DMS 273 treated with DMSO at 0.1 percent for 48 hours (cell line): ENCODE results near the gene CSF1R.

Experiments used
- DNase-seq: peaks from one replicate; lab custom pipeline; 2025; lab: John Stamatoyannopoulos, UW

CSF1R gene

GRCh38 chr5:150085950-150086715, at the start of gene CSF1R:
TSS of gene CSF1R (minus strand) at chr5:150086554. CDS start at chr5:150086427, 127 bp downstream.
- no peak for DNase-seq

GRCh38 chr5:150135557-150136304, 49.4 kb upstream of the CSF1R start:
- DNase-seq, result no peak

GRCh38 chr5:150134198-150134588, 47.8 kb upstream of the CSF1R start:
- no peak for DNase-seq

- no peak for DNase-seq
Observed at GRCh38 chr5:150133581-150134197, 47.3 kb upstream of the CSF1R start.

- no peak for DNase-seq
Observed at GRCh38 chr5:150132740-150133139, 46.4 kb upstream of the CSF1R start.

GRCh38 chr5:150131978-150132694, 45.8 kb upstream of the CSF1R start:
- DNase-seq, result no peak

GRCh38 chr5:150131461-150131860, 45.1 kb upstream of the CSF1R start:
- DNase-seq, result no peak

GRCh38 chr5:150130493-150130922, 44.2 kb upstream of the CSF1R start:
- no peak for DNase-seq

GRCh38 chr5:150129813-150130492, 43.6 kb upstream of the CSF1R start:
- DNase-seq, result peak; percentile 39

- no peak for DNase-seq
Observed at GRCh38 chr5:150129454-150129812, 43.1 kb upstream of the CSF1R start.

- no peak for DNase-seq
Observed at GRCh38 chr5:150126921-150127265, 40.5 kb upstream of the CSF1R start.

GRCh38 chr5:150126199-150126920, 40.0 kb upstream of the CSF1R start:
- DNase-seq, result no peak

GRCh38 chr5:150125334-150125733, 39.0 kb upstream of the CSF1R start:
- no peak for DNase-seq

GRCh38 chr5:150124596-150124995, 38.2 kb upstream of the CSF1R start:
- DNase-seq, result no peak

- no peak for DNase-seq
Observed at GRCh38 chr5:150124111-150124557, 37.8 kb upstream of the CSF1R start.

GRCh38 chr5:150123542-150123941, 37.2 kb upstream of the CSF1R start:
- DNase-seq, result no peak

GRCh38 chr5:150122536-150123481, 36.5 kb upstream of the CSF1R start:
- DNase-seq, result no peak

- no peak for DNase-seq
Observed at GRCh38 chr5:150122158-150122510, 35.8 kb upstream of the CSF1R start.

GRCh38 chr5:150121448-150122157, 35.2 kb upstream of the CSF1R start:
- no peak for DNase-seq
